Measurements from ENCODE around the gene LPP. TPM values are rescaled to one million over a fixed set of nuclear protein-coding genes. Genes with fewer than 3 reads are reported as not detected.

Gene LPP
- total and polyA plus RNA-seq, 8 donors: 23.1 to 220 (median 26.7) TPM

GRCh38 chr3:188854772-188855149 lies 700.8 kb downstream of the LPP start:
- Histone ChIP-seq H3K4me3 (no peak overlapping the region), H3K27ac (no peak overlapping the region), H3K27me3 (no peaks in the 10 kb centered on the region), H3K9me3 (no peaks in the 10 kb centered on the region), H3K36me3 (no peaks in the 10 kb centered on the region), H3K4me1 (no peaks in the 10 kb centered on the region)
- intact Hi-C loops (cut with DNase I): no loop called here
- TF ChIP-seq CTCF (IDR thresholded peaks at IDR 0.05): no peak
- DNase-seq: no peak
- no peak for ATAC-seq

- intact Hi-C loops (cut with DNase I): no loop called here
- ATAC-seq: peak; percentile 26
Observed at GRCh38 chr3:188855675-188856074, 701.7 kb downstream of the LPP start.

DNA sequence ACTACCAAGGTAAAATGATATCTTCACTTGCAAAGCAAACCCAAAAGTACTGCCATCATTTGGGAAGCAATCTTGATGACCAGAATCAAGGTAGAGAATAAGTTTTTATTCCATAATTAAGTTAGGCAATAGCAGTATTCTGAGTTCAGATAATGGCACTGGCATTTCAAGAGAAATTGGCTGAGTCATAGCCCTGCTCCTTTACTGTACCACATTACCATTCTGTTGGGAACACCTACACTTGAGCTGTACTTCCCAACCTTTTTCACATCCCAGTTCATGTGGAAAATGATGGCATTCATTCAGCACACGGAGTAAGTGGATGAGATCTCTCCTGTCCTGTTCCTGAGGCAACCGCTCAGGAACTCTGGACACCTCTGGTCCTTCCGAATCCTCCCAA lies 706.2 kb downstream of the LPP start:
- intact Hi-C loops (cut with DNase I): no loop called here
- H3K36me3 ChIP-seq: no peaks in the 10 kb centered on the region
- TF ChIP-seq CTCF (IDR thresholded peaks at IDR 0.05): no peak
- ATAC-seq: peak; percentile 29
- H3K9me3 ChIP-seq: no peaks in the 10 kb centered on the region
- no peaks in the 10 kb centered on the region for H3K4me1 ChIP-seq
- H3K27ac ChIP-seq: no peak overlapping the region
- H3K27me3 ChIP-seq: no peaks in the 10 kb centered on the region
- DNase-seq: no peak
- no peak overlapping the region for H3K4me3 ChIP-seq

More at GRCh38 chr3:188855675-188856074, 701.7 kb downstream of the LPP start:
- no peaks in the 10 kb centered on the region for H3K36me3 ChIP-seq
- no peak overlapping the region for H3K27ac ChIP-seq
- no peaks in the 10 kb centered on the region for H3K4me1 ChIP-seq
- DNase-seq: no peak
- no peak overlapping the region for H3K4me3 ChIP-seq
- no peaks in the 10 kb centered on the region for H3K27me3 ChIP-seq
- H3K9me3 ChIP-seq: no peaks in the 10 kb centered on the region
- no peak for TF ChIP-seq CTCF (IDR thresholded peaks at IDR 0.05)

DNA sequence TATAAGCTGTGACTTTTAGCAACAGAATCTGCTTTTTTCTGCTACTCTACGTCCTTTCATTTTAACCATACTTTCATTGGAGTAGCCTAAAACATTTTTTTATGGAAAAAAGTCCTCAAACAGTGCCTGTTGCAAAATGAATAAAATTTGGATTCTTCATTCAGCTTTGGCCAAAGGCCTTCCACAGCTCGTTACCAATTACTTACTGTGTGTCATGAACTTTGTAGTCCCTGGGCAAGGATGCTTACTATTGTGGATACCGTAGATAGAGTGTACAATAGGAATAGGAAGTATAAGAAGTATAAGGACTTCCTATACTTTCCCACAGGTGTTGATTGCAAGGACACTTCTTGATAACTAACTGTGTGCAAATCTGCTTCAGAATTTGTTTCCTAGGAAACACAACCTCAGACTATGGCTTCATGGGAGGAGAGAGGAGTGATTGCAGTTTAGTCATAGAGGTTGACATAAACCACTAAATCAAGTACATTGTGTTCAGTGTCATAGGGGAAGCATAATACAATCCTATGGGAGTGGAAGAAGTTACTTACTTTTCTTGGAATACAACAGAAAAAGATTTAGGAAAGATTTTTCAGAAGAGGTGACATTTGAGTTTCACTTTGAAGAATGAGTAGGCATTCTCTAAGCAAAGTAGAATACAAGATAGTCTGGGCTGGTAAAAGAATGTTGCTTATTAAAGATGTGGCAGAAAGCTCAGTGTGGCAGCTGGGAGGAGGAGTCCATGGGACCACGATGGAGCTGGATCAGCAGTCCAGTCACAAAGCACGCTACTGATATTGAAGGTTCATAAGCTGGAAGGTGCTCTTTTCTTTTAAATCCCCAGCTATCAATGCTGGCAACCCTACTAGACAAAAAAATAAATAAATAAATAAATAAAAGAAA lies 708.1 kb downstream of the LPP start:
- DNase-seq: no peak
- intact Hi-C loops (cut with DNase I): no loop called here
- H3K4me3 ChIP-seq: no peak overlapping the region
- H3K9me3 ChIP-seq: no peaks in the 10 kb centered on the region
- peak; percentile 42 for ATAC-seq
- peaks cover 0 to 8% of the 10 kb centered on the region in 2 donors for H3K36me3 ChIP-seq
- no peaks in the 10 kb centered on the region for H3K27me3 ChIP-seq
- TF ChIP-seq CTCF (IDR thresholded peaks at IDR 0.05): no peak
- H3K27ac ChIP-seq: peak overlapping the region in 1 of 2 donors; percentile 28
- no peaks in the 10 kb centered on the region for H3K4me1 ChIP-seq

DNA sequence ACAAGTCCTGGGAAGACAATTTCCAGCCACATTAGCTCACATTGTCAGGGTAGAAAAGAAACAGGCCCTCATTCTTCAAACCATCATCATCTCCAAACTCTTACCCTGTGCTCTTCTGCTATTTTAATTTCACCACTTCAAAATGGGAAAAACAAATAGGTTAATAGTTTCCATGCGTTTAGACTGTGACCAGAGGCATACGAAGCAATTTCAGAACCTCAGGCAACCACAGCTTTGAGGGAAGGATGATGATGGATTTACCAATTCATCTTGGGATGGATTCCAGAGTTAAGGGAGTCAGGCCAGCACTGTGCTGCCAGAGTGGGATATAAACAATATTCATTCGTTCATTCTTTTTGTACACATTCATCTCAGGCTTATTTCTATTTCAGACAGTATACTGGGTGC lies 710.0 kb downstream of the LPP start:
- H3K36me3 ChIP-seq: peaks cover 0 to 11% of the 10 kb centered on the region in 2 donors
- no peak overlapping the region for H3K4me3 ChIP-seq
- H3K27me3 ChIP-seq: no peaks in the 10 kb centered on the region
- H3K9me3 ChIP-seq: no peaks in the 10 kb centered on the region
- intact Hi-C loops (cut with DNase I): no loop called here
- ATAC-seq: peak; percentile 27
- no peak for TF ChIP-seq CTCF (IDR thresholded peaks at IDR 0.05)
- H3K27ac ChIP-seq: peak overlapping the region in 1 of 2 donors; percentile 29
- peaks cover 0 to 5% of the 10 kb centered on the region in 2 donors for H3K4me1 ChIP-seq
- DNase-seq: no peak

Measured in left lung (tissue), 10 donors.